MM.1S (cell line): ENCODE data around the gene ATG12.

Experiments
- EZH2phosphoT487 ChIP-seq: fragments of 300-600 bp; sonication (generic); IDR thresholded peaks from 2 replicates; pipeline ENCODE4 v1.6.1; 2018; ENCODE audit warnings: antibody characterized with exemption, low read length
- TF ChIP-seq, protein P1 (sequence below): fragments of 300-600 bp; sonication (generic); IDR thresholded peaks from 2 replicates; pipeline ENCODE4 v1.5.1; 2016; ENCODE audit warnings: antibody characterized with exemption, low read length, mixed read lengths

DNA sequence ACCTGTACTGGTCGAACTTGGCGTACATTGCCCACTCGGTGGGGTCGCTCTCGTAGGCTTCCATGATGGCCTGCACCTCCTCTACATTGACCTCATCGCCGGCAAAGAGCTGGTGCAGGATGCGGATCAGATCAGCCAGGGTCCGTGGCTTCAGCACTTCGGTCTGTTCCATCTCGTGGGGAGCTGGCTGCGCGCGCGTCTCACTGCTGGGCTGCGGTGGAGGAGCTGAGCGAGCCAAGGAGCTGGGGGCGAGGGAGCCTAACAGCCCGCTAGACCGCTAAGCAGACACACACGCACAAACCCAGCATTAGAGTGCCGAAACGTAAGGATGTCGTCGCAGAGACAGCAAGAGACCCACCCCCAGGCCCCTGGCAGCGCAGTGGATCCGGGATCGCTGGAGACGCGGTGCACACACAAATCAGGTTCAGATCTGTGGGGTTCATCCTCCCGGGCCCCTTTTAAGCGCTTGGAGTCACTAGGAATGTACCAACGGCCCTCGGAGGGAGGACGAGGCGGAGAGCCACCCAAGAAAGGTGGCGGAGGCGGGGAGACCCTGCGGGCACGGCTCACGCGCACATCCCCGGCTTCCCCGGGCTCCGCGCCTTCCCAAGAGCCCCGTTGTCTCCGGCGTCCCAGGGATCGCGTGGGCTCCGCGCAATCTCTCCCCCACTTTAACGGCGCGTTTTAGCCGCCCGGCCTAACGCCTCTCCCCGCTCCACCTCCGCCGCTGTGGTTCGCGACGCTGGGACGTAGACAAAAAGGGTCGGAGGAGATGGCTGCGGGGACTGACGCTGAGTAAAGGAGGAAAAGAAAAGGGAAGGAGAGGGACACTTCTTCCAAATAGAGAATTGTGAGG is 24.9 kb downstream of the ATG12 start, which contains the start of gene CDO1:
- TF ChIP-seq, protein P1, sequence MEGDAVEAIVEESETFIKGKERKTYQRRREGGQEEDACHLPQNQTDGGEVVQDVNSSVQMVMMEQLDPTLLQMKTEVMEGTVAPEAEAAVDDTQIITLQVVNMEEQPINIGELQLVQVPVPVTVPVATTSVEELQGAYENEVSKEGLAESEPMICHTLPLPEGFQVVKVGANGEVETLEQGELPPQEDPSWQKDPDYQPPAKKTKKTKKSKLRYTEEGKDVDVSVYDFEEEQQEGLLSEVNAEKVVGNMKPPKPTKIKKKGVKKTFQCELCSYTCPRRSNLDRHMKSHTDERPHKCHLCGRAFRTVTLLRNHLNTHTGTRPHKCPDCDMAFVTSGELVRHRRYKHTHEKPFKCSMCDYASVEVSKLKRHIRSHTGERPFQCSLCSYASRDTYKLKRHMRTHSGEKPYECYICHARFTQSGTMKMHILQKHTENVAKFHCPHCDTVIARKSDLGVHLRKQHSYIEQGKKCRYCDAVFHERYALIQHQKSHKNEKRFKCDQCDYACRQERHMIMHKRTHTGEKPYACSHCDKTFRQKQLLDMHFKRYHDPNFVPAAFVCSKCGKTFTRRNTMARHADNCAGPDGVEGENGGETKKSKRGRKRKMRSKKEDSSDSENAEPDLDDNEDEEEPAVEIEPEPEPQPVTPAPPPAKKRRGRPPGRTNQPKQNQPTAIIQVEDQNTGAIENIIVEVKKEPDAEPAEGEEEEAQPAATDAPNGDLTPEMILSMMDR: no peak
- TF ChIP-seq EZH2phosphoT487: no peak
